Vagina (tissue), 2 donors: Measurements from ENCODE around the gene CUL9.

Source experiments
- POLR2A ChIP-seq, 2 donors: fragments of 450-650 bp; IDR thresholded peaks; one replicate each; pipeline ENCODE4 v1.6.1; 2017; ENCODE audit warnings: antibody characterized with exemption in 2 of 2, mild to moderate bottlenecking in 2 of 2, moderate library complexity in 2 of 2
- TF ChIP-seq, protein P1 (sequence below), 3 experiments: fragments of 450-650 bp in 2 of 3; fragments of 200-600 bp in 1 of 3; sonication (generic) in 1 of 3; IDR thresholded peaks; one replicate each; pipeline ENCODE4 v1.5.1; 2017 to 2019; ENCODE audit warnings: antibody characterized with exemption in 3 of 3, mild to moderate bottlenecking in 2 of 3, moderate library complexity in 2 of 3

DNA sequence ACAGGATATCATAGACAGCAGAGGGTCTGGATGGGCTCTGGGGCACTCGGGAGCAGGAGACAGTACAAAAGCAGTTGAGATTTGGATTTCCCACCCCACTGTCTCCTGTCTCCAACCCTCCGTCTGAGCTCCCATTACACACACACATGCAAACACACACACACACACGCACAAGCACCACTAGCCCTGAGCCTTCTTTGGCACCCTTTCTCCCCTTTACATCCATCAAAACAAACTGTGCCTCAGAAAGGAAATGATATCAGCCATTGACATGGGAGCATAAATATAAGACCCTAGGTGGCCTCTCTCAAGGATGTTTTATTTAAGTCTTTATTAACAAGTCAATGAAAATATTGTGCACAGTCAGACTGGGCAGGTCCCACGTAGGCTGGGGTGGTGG, 78.8 kb downstream of the CUL9 start:
- no peak for TF ChIP-seq POLR2A (IDR thresholded peaks at IDR 0.05)
- TF ChIP-seq, protein P1, sequence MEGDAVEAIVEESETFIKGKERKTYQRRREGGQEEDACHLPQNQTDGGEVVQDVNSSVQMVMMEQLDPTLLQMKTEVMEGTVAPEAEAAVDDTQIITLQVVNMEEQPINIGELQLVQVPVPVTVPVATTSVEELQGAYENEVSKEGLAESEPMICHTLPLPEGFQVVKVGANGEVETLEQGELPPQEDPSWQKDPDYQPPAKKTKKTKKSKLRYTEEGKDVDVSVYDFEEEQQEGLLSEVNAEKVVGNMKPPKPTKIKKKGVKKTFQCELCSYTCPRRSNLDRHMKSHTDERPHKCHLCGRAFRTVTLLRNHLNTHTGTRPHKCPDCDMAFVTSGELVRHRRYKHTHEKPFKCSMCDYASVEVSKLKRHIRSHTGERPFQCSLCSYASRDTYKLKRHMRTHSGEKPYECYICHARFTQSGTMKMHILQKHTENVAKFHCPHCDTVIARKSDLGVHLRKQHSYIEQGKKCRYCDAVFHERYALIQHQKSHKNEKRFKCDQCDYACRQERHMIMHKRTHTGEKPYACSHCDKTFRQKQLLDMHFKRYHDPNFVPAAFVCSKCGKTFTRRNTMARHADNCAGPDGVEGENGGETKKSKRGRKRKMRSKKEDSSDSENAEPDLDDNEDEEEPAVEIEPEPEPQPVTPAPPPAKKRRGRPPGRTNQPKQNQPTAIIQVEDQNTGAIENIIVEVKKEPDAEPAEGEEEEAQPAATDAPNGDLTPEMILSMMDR (IDR thresholded peaks at IDR 0.05) = no peak
